Measurements from ENCODE around the gene INPP5F. TPM values are rescaled to one million over a fixed set of nuclear protein-coding genes. Genes with fewer than 3 reads are reported as not detected.
A peak's percentile ranks its signal among the peaks of the same experiment; 100 is the strongest.

Gene INPP5F
- total and polyA plus RNA-seq, 2 of the 13 experiments (the other 11 are each of a cell fraction or from before 2014, with no cell fraction given) = 12.5 to 15.7 TPM

DNA sequence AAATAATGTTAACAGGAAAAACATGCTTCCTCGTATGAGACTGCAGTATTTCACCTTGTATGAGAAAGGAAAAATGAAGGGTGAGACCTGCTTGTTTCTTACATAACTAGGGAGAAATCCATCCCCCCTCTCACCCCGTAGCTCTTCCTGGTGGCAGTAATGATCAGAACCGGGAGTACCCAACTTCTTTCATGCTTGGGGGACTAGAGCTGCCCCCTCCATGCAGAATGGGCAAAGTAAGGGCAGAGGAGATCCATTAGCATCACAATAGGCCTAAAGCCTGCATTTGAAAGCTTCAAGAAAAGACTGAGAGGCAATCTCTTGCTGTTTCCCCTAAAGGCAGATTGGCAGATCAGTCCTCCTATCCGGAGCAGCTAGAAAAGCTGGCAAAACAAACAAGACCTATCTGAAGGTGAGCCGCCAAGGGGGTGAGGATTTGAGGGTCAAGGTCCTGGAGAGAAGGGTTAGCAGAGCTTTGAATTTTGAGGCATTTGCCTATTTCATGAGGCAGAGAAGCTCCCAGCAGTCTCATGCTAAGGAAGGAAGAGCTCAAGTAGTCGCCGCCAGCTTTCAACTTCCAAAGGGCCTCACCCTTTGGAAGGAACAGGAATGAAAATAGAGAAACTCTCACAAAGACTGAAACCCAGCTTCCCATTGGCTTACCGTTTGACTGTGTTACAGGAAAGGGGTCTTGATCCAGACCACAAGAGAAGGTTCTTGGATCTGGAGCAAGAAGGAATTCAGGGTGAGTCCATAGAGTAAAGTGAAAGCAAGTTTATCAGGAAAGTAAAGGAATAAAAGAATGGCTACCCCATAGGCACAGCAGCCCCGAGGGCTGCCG is 38.4 kb upstream of the INPP5F start (continued):
- TF ChIP-seq, protein P1, sequence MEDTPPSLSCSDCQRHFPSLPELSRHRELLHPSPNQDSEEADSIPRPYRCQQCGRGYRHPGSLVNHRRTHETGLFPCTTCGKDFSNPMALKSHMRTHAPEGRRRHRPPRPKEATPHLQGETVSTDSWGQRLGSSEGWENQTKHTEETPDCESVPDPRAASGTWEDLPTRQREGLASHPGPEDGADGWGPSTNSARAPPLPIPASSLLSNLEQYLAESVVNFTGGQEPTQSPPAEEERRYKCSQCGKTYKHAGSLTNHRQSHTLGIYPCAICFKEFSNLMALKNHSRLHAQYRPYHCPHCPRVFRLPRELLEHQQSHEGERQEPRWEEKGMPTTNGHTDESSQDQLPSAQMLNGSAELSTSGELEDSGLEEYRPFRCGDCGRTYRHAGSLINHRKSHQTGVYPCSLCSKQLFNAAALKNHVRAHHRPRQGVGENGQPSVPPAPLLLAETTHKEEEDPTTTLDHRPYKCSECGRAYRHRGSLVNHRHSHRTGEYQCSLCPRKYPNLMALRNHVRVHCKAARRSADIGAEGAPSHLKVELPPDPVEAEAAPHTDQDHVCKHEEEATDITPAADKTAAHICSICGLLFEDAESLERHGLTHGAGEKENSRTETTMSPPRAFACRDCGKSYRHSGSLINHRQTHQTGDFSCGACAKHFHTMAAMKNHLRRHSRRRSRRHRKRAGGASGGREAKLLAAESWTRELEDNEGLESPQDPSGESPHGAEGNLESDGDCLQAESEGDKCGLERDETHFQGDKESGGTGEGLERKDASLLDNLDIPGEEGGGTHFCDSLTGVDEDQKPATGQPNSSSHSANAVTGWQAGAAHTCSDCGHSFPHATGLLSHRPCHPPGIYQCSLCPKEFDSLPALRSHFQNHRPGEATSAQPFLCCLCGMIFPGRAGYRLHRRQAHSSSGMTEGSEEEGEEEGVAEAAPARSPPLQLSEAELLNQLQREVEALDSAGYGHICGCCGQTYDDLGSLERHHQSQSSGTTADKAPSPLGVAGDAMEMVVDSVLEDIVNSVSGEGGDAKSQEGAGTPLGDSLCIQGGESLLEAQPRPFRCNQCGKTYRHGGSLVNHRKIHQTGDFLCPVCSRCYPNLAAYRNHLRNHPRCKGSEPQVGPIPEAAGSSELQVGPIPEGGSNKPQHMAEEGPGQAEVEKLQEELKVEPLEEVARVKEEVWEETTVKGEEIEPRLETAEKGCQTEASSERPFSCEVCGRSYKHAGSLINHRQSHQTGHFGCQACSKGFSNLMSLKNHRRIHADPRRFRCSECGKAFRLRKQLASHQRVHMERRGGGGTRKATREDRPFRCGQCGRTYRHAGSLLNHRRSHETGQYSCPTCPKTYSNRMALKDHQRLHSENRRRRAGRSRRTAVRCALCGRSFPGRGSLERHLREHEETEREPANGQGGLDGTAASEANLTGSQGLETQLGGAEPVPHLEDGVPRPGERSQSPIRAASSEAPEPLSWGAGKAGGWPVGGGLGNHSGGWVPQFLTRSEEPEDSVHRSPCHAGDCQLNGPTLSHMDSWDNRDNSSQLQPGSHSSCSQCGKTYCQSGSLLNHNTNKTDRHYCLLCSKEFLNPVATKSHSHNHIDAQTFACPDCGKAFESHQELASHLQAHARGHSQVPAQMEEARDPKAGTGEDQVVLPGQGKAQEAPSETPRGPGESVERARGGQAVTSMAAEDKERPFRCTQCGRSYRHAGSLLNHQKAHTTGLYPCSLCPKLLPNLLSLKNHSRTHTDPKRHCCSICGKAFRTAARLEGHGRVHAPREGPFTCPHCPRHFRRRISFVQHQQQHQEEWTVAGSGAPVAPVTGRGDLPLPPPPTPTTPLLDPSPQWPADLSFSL (CRISPR knock-in tag; IDR thresholded peaks at IDR 0.05) = no peak
- no peak for TF ChIP-seq HOXA5 (CRISPR knock-in tag; IDR thresholded peaks at IDR 0.05)
- 0 out of 2 replicates have a peak, but pooled peaks have one; percentile 16 for TF ChIP-seq CREM (IDR thresholded peaks at IDR 0.05)
- TF ChIP-seq CREM (CRISPR knock-in tag; IDR thresholded peaks at IDR 0.05) = no peak
- TF ChIP-seq ZNF550 (CRISPR knock-in tag; IDR thresholded peaks at IDR 0.05; ENCODE audit: borderline replicate concordance) = no peak
- no peak for TF ChIP-seq YEATS2 (CRISPR knock-in tag; IDR thresholded peaks at IDR 0.05; ENCODE audit: borderline replicate concordance)
- TF ChIP-seq CREB1 (IDR thresholded peaks at IDR 0.05) = no peak
- TF ChIP-seq CREB1 (CRISPR knock-in tag; IDR thresholded peaks at IDR 0.05) = peak; percentile 31; the same call in 1 of the 2 replicates
- TF ChIP-seq, protein P2, sequence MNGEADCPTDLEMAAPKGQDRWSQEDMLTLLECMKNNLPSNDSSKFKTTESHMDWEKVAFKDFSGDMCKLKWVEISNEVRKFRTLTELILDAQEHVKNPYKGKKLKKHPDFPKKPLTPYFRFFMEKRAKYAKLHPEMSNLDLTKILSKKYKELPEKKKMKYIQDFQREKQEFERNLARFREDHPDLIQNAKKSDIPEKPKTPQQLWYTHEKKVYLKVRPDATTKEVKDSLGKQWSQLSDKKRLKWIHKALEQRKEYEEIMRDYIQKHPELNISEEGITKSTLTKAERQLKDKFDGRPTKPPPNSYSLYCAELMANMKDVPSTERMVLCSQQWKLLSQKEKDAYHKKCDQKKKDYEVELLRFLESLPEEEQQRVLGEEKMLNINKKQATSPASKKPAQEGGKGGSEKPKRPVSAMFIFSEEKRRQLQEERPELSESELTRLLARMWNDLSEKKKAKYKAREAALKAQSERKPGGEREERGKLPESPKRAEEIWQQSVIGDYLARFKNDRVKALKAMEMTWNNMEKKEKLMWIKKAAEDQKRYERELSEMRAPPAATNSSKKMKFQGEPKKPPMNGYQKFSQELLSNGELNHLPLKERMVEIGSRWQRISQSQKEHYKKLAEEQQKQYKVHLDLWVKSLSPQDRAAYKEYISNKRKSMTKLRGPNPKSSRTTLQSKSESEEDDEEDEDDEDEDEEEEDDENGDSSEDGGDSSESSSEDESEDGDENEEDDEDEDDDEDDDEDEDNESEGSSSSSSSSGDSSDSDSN (CRISPR knock-in tag; IDR thresholded peaks at IDR 0.05) = no peak
- TF ChIP-seq, protein P3, sequence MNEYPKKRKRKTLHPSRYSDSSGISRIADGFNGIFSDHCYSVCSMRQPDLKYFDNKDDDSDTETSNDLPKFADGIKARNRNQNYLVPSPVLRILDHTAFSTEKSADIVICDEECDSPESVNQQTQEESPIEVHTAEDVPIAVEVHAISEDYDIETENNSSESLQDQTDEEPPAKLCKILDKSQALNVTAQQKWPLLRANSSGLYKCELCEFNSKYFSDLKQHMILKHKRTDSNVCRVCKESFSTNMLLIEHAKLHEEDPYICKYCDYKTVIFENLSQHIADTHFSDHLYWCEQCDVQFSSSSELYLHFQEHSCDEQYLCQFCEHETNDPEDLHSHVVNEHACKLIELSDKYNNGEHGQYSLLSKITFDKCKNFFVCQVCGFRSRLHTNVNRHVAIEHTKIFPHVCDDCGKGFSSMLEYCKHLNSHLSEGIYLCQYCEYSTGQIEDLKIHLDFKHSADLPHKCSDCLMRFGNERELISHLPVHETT (CRISPR knock-in tag; conservative IDR thresholded peaks at IDR 0.05) = 0 out of 2 replicates have a peak, but pooled peaks have one; percentile 42
- TF ChIP-seq ZFX (CRISPR knock-in tag; IDR thresholded peaks at IDR 0.05; ENCODE audit: low read depth) = peak; percentile 47
- TF ChIP-seq ZNF670 (CRISPR knock-in tag; IDR thresholded peaks at IDR 0.05; ENCODE audit: borderline replicate concordance) = no peak
- no peak for TF ChIP-seq HMG20A (CRISPR knock-in tag; IDR thresholded peaks at IDR 0.05; ENCODE audit: borderline replicate concordance)
- TF ChIP-seq ZNF768 (CRISPR knock-in tag; IDR thresholded peaks at IDR 0.05) = no peak
- TF ChIP-seq, protein P4, sequence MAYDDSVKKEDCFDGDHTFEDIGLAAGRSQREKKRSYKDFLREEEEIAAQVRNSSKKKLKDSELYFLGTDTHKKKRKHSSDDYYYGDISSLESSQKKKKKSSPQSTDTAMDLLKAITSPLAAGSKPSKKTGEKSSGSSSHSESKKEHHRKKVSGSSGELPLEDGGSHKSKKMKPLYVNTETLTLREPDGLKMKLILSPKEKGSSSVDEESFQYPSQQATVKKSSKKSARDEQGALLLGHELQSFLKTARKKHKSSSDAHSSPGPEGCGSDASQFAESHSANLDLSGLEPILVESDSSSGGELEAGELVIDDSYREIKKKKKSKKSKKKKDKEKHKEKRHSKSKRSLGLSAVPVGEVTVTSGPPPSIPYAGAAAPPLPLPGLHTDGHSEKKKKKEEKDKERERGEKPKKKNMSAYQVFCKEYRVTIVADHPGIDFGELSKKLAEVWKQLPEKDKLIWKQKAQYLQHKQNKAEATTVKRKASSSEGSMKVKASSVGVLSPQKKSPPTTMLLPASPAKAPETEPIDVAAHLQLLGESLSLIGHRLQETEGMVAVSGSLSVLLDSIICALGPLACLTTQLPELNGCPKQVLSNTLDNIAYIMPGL (CRISPR knock-in tag; IDR thresholded peaks at IDR 0.05; ENCODE audit: borderline replicate concordance in 1 of 2, low read depth in 1 of 2) = peak in 1 of 2 experiments; percentile 16; a peak in 1 of 4 replicates
- no peak for TF ChIP-seq ZNF207 (IDR thresholded peaks at IDR 0.05; ENCODE audit: borderline replicate concordance)
- no peak for TF ChIP-seq CAMTA2 (CRISPR knock-in tag; IDR thresholded peaks at IDR 0.05; ENCODE audit: borderline replicate concordance)
